ENCODE results near the gene DNAH11.

DNAH11 gene

DNA sequence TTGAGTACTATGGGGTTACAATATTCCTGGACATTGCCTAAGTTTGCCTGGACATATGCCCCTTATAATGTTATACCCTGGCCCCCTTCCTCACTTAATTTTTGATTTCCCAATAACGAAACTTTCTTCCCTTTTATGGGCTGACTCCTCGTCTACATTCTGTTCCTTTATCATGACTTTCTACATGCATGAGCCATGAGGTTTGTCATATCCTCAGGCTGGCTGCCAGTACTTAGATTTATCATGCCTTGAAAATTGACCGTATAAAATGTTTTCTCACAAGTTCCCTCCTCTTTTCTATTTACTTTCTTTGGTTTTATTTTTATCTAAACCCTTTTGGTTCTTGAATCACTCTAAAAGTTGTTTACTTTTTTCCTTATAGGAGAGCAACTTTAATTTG is 4.7 kb downstream of the DNAH11 start:
- no peak for DNase-seq (ENCODE audit: low read depth in 3 of 3, low spot score in 1 of 3)

GRCh38 chr7:21548491-21548890 is 5.7 kb downstream of the DNAH11 start:
- DNase-seq (ENCODE audit: low read depth in 3 of 3, low spot score in 1 of 3), result no peak

DNA sequence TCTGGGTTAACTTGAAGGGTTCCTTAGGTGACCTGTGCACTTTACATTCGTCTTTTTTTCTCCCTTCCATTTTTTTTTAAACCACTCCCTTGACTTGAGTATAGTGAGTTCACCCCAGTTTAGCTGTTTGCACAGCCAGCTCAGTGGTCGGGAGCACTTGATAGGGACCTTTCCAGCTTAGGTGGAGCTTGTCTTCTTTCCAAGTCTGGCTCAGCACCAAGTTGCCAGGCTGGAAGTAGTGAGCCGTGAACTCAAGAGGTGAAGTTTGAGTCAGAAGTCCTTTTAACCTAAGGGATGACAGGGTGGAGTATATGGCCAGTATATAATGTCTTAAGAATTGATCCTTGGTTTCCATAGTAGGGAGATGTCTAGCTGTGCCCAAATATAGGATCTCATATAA is 7.2 kb downstream of the DNAH11 start:
- DNase-seq (ENCODE audit: low read depth in 3 of 3, low spot score in 1 of 3), result no peak

DNA sequence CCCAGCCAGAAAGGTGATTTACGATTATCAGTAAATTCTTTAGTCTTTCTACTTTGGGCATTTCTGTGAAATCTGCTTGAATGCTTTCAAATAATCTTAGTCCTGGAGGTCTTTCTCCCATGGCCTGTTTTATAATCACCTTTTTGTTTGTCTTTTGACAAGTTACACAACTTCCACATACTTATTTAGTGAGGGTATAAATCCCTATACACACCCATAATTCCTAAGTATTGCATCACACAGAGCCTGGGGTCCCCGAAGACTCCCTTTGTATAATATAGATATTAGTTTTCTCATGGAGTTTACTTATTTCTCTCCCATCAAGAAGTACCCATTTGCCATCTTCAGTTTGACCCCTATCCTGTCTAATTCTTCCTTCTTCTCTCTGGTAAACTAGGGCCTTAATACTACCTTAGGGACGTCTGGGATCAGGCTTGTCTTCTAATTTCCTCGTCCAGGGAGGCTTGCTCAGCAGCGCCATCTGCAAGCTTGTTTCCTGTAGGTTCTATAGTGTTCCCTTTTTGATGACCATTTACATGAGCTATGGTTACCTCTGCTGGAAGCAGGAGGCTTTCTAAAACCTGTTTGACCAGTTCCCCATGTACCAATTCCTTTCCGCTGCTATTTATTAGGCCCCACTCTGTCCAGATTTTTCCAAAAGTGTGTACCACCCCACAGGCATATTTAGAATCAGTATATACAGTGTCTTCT is 8.1 kb downstream of the DNAH11 start:
- DNase-seq (ENCODE audit: low read depth in 3 of 3, low spot score in 1 of 3), result no peak

- no peak for DNase-seq (ENCODE audit: low read depth in 3 of 3, low spot score in 1 of 3)
Observed at GRCh38 chr7:21562385-21562784, 19.5 kb downstream of the DNAH11 start.

- no peak for DNase-seq (ENCODE audit: low read depth in 3 of 3, low spot score in 1 of 3)
Observed at GRCh38 chr7:21565614-21566013, 22.8 kb downstream of the DNAH11 start.

DNA sequence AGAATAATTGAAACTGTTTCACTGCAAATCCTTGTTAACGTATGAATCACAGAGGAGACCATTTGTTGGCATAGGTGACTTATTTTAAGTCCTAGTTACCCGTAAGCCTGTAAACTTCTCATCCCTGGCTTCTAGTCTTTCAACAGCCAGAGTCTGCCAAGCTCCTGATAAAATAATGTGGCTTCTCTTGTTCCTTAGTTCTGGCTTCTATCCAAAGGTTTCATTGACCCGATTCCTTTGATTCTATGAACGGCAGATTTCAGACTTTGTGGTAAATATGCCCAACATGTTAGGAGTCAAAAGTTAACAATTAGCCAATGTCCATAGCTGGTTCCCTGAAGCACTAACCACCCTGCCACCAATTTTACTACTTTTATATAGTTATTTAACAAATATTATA is 23.3 kb downstream of the DNAH11 start:
- DNase-seq (ENCODE audit: low read depth in 3 of 3, low spot score in 1 of 3), result no peak

DNA sequence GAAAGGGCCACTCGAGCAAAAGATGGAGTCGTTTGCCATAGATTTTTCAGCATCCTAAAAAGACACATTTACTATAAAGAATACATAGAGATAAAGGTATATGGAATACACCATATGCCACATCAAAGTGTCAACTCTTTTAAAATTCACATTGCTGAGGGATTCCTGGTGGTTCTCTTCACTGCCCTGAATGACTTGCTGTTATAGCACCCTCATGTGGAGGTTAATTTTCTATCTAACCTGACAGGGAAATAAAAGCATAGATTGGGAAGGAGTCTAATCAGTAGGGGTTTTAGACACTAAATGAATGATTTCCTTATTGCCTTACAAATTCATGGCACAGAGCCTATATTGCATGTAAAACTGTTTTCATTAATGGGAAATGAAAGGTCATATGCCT is 25.9 kb downstream of the DNAH11 start:
- DNase-seq (ENCODE audit: low read depth in 3 of 3, low spot score in 1 of 3), result no peak

DNA sequence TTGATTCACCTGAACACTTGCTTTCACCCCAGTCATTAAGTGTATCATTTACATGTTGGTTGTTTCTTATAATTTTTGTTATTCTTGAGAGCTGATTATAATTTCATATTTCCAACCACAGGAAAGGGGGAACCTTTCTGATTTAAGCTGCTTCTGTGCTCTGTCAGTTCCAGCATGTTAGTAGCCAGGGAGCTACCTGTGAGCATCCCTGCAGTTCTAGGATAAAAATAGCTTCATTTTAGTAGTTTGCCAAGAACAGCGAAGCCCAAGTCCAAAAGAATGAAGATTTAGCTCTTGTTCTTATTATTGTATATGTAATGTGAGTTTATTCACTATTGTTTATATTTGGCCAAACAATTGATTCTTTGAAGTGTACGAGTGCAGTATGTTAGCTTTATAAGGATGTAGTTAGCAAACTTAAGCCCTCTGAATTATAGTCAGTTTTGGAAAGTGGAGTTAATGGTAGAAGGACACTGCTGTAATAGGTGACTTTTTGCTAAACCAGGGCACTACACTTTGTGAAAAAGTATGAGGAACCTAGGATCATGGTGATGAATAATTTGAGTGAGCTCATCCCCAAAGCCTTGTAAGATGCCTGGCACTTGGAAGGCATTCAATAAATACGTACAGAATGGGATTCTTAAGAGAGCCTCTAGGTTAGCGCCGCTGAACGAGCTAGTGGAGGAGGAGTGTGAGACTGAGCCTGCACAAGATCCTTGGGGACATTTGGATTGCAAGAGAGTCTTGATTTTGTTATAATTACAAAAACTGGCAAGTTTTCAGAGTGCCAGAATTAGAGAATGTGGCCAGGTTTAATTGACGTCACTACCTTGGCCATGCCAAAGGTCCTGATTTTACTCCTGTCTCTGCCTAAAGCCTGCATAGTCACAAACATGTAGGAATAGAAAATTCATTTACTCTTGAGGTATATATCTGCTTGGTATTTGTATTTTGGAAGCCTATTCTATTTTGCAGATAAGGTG is 29.8 kb downstream of the DNAH11 start:
- DNase-seq (ENCODE audit: low read depth in 3 of 3, low spot score in 1 of 3), result no peak

DNA sequence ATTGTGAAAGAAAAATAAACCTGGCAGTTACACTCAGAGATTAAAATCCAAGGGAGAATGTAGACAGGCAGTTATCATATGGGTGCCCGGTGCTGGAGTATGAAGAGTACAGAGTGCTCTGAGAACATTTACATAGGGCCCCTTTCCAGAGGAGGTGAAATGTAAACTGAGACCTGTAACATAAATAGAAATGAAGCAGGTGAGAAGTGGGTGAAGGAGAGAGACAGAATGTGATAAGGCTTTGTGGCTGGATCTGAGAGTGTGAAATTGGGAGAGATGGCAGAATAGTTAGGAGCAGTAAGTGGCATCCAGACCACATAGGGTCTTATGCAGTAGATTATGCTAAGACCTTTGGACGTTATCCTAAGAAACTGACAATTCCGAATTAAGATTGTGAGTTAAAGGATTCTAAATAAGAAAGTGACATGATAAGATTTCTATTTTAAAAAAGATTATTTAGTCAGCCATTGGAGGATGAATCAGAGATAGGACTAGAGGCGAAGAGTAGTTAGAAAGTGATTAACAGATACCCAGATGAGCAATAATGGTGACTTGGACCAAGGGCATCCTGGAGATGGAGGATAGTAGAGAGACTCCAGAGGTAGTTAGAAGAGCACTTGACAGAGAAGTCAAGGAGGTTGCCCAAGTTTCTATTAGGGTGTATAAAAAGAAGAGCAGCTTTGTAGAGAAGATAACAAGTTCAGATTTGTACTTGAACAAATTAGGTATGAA is 36.7 kb downstream of the DNAH11 start:
- DNase-seq (ENCODE audit: low read depth in 3 of 3, low spot score in 1 of 3), result no peak

DNA sequence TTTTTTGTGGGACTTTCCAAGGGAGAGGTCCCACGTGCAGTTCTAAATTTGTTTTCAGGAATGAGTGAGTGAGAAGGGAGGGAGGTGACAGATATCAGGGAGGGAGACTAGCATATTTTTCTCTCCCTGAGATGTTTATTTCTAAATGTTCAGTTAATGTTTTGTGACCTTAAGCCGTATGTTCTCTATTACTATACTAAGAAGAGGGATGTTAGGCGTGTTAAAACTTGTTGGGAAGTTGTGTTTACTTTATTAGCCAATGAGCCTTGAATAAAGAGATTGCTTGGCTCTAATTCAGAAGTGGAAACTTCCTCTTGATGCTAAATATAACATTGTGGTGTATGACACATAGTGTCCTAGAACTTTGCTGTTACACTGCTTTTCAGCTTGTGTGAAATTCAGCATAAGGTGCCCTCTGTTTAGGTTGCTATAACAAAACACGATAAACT is 37.3 kb downstream of the DNAH11 start:
- DNase-seq (ENCODE audit: low read depth in 3 of 3, low spot score in 1 of 3), result no peak

GRCh38 chr7:21585070-21585724 is 42.4 kb downstream of the DNAH11 start:
- DNase-seq (ENCODE audit: low read depth in 3 of 3, low spot score in 1 of 3), result no peak

DNA sequence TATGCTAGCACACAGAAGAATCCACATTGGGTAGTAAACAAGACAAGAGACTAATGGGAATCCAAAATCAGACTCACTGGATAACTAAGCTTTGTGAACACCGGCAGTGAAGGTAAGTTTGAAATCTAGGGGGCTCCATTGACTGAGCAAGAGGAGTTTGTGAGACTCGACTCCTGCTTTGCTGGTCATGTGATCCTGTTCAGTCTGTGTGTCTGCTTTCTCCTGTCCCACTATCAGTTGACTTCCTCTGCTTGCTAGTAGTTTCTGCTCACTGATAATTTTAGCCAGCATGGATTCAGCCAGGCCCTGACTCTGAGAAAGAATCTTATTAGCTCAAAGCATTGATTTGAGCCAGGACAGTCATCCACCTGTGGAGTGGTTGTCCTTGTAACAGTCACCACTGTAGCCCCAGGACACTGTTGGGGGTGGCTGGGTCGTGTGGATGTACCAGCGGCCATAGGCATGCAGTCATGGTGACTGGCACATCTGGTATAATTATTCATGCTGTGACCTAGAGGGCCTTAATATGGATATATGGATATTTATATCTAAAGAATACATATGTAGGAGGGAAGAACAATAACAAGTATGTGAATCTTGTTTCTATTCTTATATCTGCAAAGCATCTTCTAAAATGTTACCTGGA is 44.4 kb downstream of the DNAH11 start:
- no peak for DNase-seq (ENCODE audit: low read depth in 3 of 3, low spot score in 1 of 3)

DNA sequence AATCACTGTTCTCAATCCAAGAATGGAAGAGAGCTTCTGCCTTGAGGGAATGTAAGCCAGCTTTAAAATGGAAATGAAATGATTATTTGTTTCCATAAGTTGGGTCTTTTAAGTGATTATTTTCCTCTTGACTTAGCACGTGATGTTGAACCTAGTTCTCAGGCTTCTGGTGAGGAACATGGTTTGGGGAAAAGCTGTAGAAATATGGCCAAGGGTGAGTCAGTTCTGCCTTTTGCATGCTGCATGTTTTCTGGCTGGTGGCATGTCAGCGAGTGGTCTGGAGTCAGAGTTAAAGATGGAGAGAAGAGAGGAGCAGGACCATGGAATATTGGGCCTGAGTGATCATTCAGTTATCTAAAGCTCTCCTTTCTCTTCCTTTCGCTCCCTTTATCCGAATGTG is 54.0 kb downstream of the DNAH11 start:
- DNase-seq (ENCODE audit: low read depth in 3 of 3, low spot score in 1 of 3), result no peak

- no peak for DNase-seq (ENCODE audit: low read depth in 3 of 3, low spot score in 1 of 3)
Observed at GRCh38 chr7:21603462-21603861, 60.6 kb downstream of the DNAH11 start.

GRCh38 chr7:21603972-21604749 is 61.3 kb downstream of the DNAH11 start:
- no peak for DNase-seq (ENCODE audit: low read depth in 3 of 3, low spot score in 1 of 3)

DNA sequence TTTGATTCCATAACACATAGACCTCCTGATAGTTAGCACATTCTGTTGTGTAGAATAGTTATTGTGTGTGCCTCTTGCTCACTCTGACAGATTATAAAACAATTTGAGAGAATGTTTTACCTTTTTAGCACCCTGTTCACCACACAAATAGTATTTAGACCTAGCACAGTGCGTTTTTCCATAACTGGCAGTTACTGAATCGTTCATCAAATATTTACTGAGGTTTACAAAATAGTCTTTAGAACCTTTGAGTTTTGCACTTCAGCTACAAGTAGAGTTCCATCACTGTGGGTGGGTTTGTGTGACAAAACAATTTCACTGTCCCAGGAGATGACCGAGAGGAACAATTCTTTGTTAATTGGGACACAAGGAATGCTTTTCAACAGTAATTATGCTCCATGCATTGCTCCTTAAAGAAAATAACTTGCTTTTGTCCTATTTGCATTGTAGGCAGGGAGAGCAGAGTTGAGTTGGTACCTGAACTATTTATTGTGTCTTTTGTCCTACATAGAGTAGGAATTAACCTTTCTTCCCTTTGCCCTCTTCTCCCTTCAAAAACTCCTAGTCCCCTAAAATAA is 62.3 kb downstream of the DNAH11 start:
- DNase-seq (ENCODE audit: low read depth in 3 of 3, low spot score in 1 of 3), result no peak

GRCh38 chr7:21608465-21608864 is 65.6 kb downstream of the DNAH11 start:
- DNase-seq (ENCODE audit: low read depth in 3 of 3, low spot score in 1 of 3), result no peak

GRCh38 chr7:21611129-21611528 is 68.3 kb downstream of the DNAH11 start:
- no peak for DNase-seq (ENCODE audit: low read depth in 3 of 3, low spot score in 1 of 3)
